Vagina (tissue), 2 donors: ENCODE measurements around the gene TMEM19. TPM values are rescaled to one million over a fixed set of nuclear protein-coding genes. Genes with fewer than 3 reads are reported as not detected.

Experiments used
- DNase-seq, 2 donors: peaks; one replicate each; pipeline ENCODE4 v3.0.0-alpha.2; 2017; ENCODE audit errors: extremely low spot score in 2 of 2
- H3K27ac ChIP-seq: fragments of 200-600 bp; sonication (generic); one replicate; pipeline ENCODE4 v1.5.1; 2019
- H3K27me3 ChIP-seq: fragments of 200-600 bp; sonication (generic); one replicate; pipeline ENCODE4 v1.5.1; 2019
- H3K36me3 ChIP-seq, 2 donors: fragments of 200-600 bp; sonication (generic); one replicate each; pipeline ENCODE4 v1.5.1; 2017 to 2019
- H3K4me1 ChIP-seq: fragments of 200-600 bp; sonication (generic); one replicate; pipeline ENCODE4 v1.5.1; 2019
- H3K4me3 ChIP-seq, 2 donors: fragments of 200-600 bp; sonication (generic); 1 replicate in 1 of 2; 2 replicates in 1 of 2; pipeline ENCODE4 v1.5.1; 2016 to 2019
- H3K9me3 ChIP-seq: fragments of 200-600 bp; sonication (generic); one replicate; pipeline ENCODE4 v1.5.1; 2019
- CTCF ChIP-seq, 3 experiments: fragments of 450-650 bp in 2 of 3; fragments of 200-600 bp in 1 of 3; sonication (generic) in 1 of 3; IDR thresholded peaks; one replicate each; pipeline ENCODE4 v1.5.1; 2017 to 2019; ENCODE audit warnings: antibody characterized with exemption in 3 of 3, mild to moderate bottlenecking in 2 of 3, moderate library complexity in 2 of 3
- POLR2A ChIP-seq, 2 donors: fragments of 450-650 bp; IDR thresholded peaks; one replicate each; pipeline ENCODE4 v1.6.1; 2017; ENCODE audit warnings: antibody characterized with exemption in 2 of 2, mild to moderate bottlenecking in 2 of 2, moderate library complexity in 2 of 2
- POLR2AphosphoS5 ChIP-seq, 2 donors: sonication (generic); formaldehyde crosslinking; IDR thresholded peaks; one replicate each; pipeline ENCODE4 v1.9.0; 2017; ENCODE audit warnings: antibody characterized with exemption in 2 of 2, mild to moderate bottlenecking in 2 of 2, low read depth in 1 of 2; ENCODE audit not compliant: insufficient read depth in 1 of 2
- intact Hi-C: fragments of 100-400 bp; cut with DNase I; formaldehyde crosslinking; loops from one replicate; pipeline ENCODE4 v1.15.1; 2023
- total RNA-seq: library from RNA; depleted of rRNA; stranded (reverse); fragments of >200 nt; gene quantifications from one replicate; pipeline ENCODE4 v1.2.3, GENCODE V29; 2016

TMEM19 gene
- total RNA-seq, 1 donor from 2014 or later = 19.6 TPM

- no peak for DNase-seq
- Histone ChIP-seq H3K36me3 (peaks cover 0 to 57% of the 10 kb centered on the region in 2 donors), H3K9me3 (no peaks in the 10 kb centered on the region), H3K4me1 (no peaks in the 10 kb centered on the region), H3K4me3 (no peak overlapping the region), H3K27me3 (no peaks in the 10 kb centered on the region), H3K27ac (no peak overlapping the region)
- no peak for TF ChIP-seq CTCF (IDR thresholded peaks at IDR 0.05)
- TF ChIP-seq POLR2AphosphoS5 (IDR thresholded peaks at IDR 0.05; ENCODE audit: insufficient read depth in 1 of 2, low read depth in 1 of 2) = no peak
- no peak for TF ChIP-seq POLR2A (IDR thresholded peaks at IDR 0.05)
- intact Hi-C loops = no loop called here
These were observed 44.5 kb upstream of the TMEM19 start for GRCh38 chr12:71641390-71641789.

GRCh38 chr12:71642264-71642663 is 43.6 kb upstream of the TMEM19 start:
- no peak for TF ChIP-seq CTCF (IDR thresholded peaks at IDR 0.05)
- intact Hi-C loops = no loop called here
- Histone ChIP-seq H3K4me3 (no peak overlapping the region), H3K27ac (no peak overlapping the region), H3K9me3 (no peaks in the 10 kb centered on the region), H3K4me1 (no peaks in the 10 kb centered on the region), H3K27me3 (no peaks in the 10 kb centered on the region), H3K36me3 (peaks cover 0 to 58% of the 10 kb centered on the region in 2 donors)
- no peak for DNase-seq

- no peaks in the 10 kb centered on the region for H3K27me3 ChIP-seq
- H3K27ac ChIP-seq = no peak overlapping the region
- peaks cover 0 to 55% of the 10 kb centered on the region in 2 donors for H3K36me3 ChIP-seq
- H3K4me1 ChIP-seq = peaks cover 3% of the 10 kb centered on the region
- DNase-seq = no peak
- intact Hi-C loops = no loop called here
- no peaks in the 10 kb centered on the region for H3K9me3 ChIP-seq
- TF ChIP-seq POLR2AphosphoS5 (IDR thresholded peaks at IDR 0.05; ENCODE audit: insufficient read depth in 1 of 2, low read depth in 1 of 2) = no peak
- no peak for TF ChIP-seq POLR2A (IDR thresholded peaks at IDR 0.05)
- no peak for TF ChIP-seq CTCF (IDR thresholded peaks at IDR 0.05)
- no peak overlapping the region for H3K4me3 ChIP-seq
These were observed 40.6 kb upstream of the TMEM19 start for GRCh38 chr12:71645268-71645667.

- Histone ChIP-seq H3K4me3 (no peak overlapping the region), H3K9me3 (no peaks in the 10 kb centered on the region), H3K4me1 (peaks cover 16% of the 10 kb centered on the region), H3K27ac (no peak overlapping the region), H3K36me3 (peaks cover 0 to 48% of the 10 kb centered on the region in 2 donors), H3K27me3 (no peaks in the 10 kb centered on the region)
- no peak for TF ChIP-seq POLR2AphosphoS5 (IDR thresholded peaks at IDR 0.05; ENCODE audit: insufficient read depth in 1 of 2, low read depth in 1 of 2)
- TF ChIP-seq CTCF (IDR thresholded peaks at IDR 0.05) = no peak
- intact Hi-C loops = no loop called here
- no peak for DNase-seq
These were observed 39.4 kb upstream of the TMEM19 start for GRCh38 chr12:71646512-71646911.

- no peak for DNase-seq
- TF ChIP-seq CTCF (IDR thresholded peaks at IDR 0.05) (no peak), POLR2A (IDR thresholded peaks at IDR 0.05) (no peak)
- H3K9me3 ChIP-seq = no peaks in the 10 kb centered on the region
- H3K27me3 ChIP-seq = no peaks in the 10 kb centered on the region
- H3K36me3 ChIP-seq = peaks cover 0 to 36% of the 10 kb centered on the region in 2 donors
- intact Hi-C loops = no loop called here
- no peak overlapping the region for H3K4me3 ChIP-seq
- peaks cover 19% of the 10 kb centered on the region for H3K4me1 ChIP-seq
- H3K27ac ChIP-seq = no peak overlapping the region
These were observed 37.3 kb upstream of the TMEM19 start for GRCh38 chr12:71648537-71648936.
